Activated naive CD8-positive, alpha-beta T cell (primary cell): ENCODE results near the gene IMPDH2.
A peak's percentile ranks its signal among the peaks of the same experiment; 100 is the strongest.

Experiments used
- H3K27ac Mint-ChIP-seq: one replicate; pipeline ENCODE4 v1.8.0; 2021; ENCODE audit warnings: mixed read lengths
- H3K27me3 Mint-ChIP-seq: one replicate; pipeline ENCODE4 v1.8.0; 2021; ENCODE audit warnings: mixed read lengths
- H3K36me3 Mint-ChIP-seq: one replicate; pipeline ENCODE4 v1.8.0; 2021; ENCODE audit warnings: mixed read lengths
- H3K4me1 Mint-ChIP-seq: one replicate; pipeline ENCODE4 v1.8.0; 2021; ENCODE audit warnings: low read depth, mixed read lengths
- H3K4me3 Mint-ChIP-seq: one replicate; pipeline ENCODE4 v1.8.0; 2021; ENCODE audit warnings: mild to moderate bottlenecking, mixed read lengths
- H3K9me3 Mint-ChIP-seq: one replicate; pipeline ENCODE4 v1.8.0; 2021; ENCODE audit warnings: low read depth, mixed read lengths

The IMPDH2 gene

DNA sequence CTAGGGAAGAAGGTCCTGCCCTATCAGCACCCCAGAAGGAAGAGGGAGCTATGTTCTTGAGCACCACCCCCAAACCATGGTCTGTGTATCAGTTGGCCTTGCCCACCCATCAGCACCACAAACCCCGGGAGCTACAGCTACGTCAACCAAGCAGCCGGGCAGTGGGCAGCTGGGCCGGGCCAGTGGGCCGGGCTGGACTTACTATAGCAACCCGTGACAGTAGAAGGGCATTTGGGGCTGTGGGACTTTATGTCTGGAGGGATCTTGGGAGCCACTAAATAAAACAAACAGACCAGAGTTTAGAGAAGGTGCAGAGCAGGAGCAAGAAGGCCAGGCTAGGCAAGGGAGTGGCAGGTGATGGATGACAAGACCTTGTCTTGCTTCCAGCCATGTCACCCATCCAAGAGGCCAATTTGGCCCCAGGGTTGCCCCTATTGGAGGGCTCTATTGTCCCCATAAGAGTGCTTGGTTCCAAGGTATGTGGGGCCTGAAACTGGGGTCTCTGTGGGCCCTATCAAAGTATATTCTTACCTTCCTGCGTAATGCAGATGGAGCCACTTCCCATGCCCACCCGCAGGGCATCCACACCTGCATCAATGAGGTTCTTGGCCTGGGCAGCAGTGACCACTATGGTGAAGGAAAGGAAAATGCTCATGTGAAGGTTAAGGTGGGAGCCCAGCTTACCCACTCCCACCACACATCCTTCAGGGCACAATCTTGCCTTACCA, 3.2 kb downstream of the IMPDH2 start:
- Mint-ChIP-seq H3K36me3 (peaks cover 15% of the 10 kb centered on the region), H3K4me3 (peak overlapping the region; percentile 84), H3K27me3 (no peaks in the 10 kb centered on the region), H3K9me3 (no peaks in the 10 kb centered on the region), H3K27ac (peak overlapping the region; percentile 84), H3K4me1 (peaks cover 53% of the 10 kb centered on the region)

DNA sequence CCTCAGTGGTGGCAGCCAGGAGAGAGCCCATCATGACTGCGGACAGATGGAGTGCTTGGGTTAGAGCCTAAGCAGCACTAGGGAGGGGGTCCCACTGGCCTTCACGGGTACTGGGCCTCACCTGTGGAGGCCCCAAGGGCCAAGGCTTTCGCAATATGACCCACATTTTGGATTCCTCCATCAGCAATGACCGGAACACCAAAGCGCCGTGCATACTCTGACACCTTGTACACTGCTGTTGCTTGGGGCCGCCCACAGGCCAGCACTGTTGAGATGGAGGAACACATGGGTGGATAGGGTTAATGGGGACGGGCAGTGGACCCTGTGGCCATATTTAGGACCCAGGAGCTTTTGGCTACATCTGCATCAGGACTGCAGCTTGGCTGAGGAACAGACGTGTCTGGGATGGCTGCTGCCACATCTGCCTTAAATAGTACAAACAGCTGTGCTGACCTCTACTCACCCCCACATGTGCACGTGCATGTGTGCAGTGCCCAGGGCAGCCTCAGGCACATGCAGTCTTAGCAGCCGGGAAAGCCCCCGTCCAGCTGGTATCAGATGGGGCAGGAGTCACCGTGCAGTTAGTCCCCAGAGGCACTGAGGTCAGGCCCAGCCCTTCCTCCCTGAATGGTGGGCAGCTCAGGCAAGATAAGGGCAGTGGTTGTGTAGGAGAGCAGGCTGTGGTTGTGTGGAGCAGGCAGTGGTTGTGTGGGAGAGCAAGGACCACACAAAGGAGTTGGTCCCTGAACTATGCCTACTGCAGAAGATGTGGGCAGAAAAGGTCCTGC, 4.0 kb downstream of the IMPDH2 start:
- H3K27me3 Mint-ChIP-seq, result no peaks in the 10 kb centered on the region
- H3K9me3 Mint-ChIP-seq, result no peaks in the 10 kb centered on the region
- peaks cover 54% of the 10 kb centered on the region for H3K4me1 Mint-ChIP-seq
- peak overlapping the region; percentile 68 for H3K27ac Mint-ChIP-seq
- H3K36me3 Mint-ChIP-seq, result peaks cover 15% of the 10 kb centered on the region
- H3K4me3 Mint-ChIP-seq, result peak overlapping the region; percentile 35

DNA sequence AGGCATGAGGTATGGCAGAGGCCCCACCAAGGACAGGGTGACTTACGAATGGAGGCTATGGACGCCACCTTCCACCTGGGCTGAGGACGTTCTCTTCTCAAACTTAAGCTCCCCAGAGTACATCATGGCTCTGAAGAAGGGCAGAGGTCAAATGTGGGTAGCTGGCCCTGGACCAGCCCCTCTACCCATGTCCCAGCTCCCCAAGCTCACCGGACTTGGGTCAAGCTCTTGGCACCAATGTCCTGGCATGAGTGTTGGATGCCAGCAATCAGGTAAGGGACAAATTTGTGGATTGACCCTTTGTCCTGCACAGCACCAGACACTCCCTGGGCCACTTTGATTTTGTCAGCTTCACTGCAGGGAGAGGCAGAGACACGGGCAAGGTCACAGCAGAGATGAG, 4.7 kb downstream of the IMPDH2 start:
- Mint-ChIP-seq H3K4me3 (peak overlapping the region; percentile 92), H3K9me3 (no peaks in the 10 kb centered on the region), H3K27ac (peak overlapping the region; percentile 50), H3K27me3 (no peaks in the 10 kb centered on the region), H3K36me3 (peaks cover 15% of the 10 kb centered on the region), H3K4me1 (peaks cover 55% of the 10 kb centered on the region)

DNA sequence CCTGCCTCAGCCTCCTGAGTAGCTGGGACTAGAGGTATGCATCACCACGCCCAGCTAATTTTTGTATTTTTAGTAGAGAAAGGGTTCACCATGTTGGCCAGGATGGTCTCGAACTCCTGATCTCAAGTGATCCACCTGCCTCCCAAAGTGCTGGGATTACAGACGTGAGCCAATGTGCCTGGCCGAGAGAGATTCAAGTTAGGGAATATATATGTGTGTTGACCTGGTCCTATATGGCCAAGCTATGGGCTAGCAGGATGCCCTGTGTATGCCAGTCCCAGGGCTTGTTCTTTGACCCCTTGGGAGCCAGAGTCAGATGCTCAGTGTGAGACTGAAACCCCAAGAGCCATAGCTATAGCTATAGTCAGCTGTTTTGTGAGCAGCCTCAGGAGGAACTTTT, 5.4 kb downstream of the IMPDH2 start:
- Mint-ChIP-seq H3K27me3 (no peaks in the 10 kb centered on the region), H3K4me1 (peaks cover 53% of the 10 kb centered on the region), H3K9me3 (no peaks in the 10 kb centered on the region), H3K27ac (peak overlapping the region; percentile 50), H3K4me3 (peak overlapping the region; percentile 92), H3K36me3 (peaks cover 15% of the 10 kb centered on the region)

DNA sequence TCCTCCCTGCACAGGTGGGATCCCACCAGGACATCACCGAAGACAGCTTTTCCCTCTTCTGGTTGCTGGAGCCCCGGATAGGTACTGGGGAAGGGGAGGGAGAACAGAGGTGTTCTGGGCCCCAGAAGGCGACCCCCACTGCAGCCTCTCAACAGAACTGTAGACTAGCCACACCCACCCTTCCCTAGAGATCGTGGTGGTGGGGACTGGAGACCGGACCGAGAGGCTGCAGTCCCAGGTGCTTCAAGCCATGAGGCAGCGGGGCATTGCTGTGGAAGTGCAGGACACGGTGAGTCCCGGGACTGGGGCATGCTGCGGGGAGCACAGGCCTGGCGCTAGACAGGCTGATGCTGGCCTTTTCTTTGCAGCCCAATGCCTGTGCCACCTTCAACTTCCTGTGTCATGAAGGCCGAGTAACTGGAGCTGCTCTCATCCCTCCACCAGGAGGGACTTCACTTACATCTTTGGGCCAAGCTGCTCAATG, 6.5 kb downstream of the IMPDH2 start:
- Mint-ChIP-seq H3K27ac (peak overlapping the region; percentile 96), H3K27me3 (no peaks in the 10 kb centered on the region), H3K9me3 (no peaks in the 10 kb centered on the region), H3K4me3 (peak overlapping the region; percentile 92), H3K4me1 (peaks cover 46% of the 10 kb centered on the region), H3K36me3 (peaks cover 9% of the 10 kb centered on the region)

DNA sequence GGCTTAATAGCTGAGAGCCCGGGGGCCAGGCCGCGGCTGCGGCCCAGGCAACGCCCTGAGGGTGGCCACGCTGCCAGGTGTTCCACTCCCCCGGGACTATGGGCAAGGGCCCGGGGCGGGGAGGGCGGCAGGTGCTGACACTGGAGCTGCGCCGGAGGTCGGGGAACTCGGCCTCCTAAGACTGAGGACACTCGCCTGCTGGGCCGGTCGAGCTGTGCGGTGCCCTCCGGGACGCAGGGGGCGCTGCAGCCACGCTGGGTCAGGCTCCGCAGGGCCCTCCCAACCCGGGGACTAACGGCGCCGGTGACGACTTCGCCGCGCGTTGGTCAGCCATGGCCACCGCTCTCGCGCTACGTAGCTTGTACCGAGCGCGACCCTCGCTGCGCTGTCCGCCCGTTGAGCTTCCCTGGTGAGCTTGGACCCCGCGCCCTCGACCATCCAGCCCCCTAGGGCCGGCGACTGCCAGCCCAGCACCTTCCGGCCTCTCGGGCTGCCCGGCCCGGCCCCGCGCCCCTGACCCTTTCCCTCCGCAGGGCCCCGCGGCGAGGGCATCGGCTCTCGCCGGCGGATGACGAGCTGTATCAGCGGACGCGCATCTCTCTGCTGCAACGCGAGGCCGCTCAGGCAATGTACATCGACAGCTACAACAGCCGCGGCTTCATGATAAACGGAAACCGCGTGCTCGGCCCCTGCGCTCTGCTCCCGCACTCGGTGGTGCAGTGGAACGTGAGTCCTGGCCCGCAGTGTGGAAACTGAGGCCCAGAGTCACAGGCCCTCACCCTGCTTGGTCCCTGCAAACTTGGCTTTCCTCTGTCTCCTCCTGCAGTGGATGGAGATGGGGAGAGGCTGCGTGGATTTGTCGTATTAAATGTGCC, 7.1 kb downstream of the IMPDH2 start, which contains the start of gene NDUFAF3:
TSS of gene NDUFAF3 (plus strand) at position 309 of the 875 bp plus-strand sequence. CDS start at position 333, 24 bp downstream.
- peak within 1 kb of the TSS; percentile 98 for H3K4me3 Mint-ChIP-seq
- no peaks in the 10 kb centered on the region for H3K9me3 Mint-ChIP-seq
- no peaks in the 10 kb centered on the region for H3K27me3 Mint-ChIP-seq
- peaks cover 47% of the 10 kb centered on the region for H3K4me1 Mint-ChIP-seq
- peaks cover 6% of the 10 kb centered on the region for H3K36me3 Mint-ChIP-seq
- H3K27ac Mint-ChIP-seq, result peak within 1 kb of the TSS; percentile 96

DNA sequence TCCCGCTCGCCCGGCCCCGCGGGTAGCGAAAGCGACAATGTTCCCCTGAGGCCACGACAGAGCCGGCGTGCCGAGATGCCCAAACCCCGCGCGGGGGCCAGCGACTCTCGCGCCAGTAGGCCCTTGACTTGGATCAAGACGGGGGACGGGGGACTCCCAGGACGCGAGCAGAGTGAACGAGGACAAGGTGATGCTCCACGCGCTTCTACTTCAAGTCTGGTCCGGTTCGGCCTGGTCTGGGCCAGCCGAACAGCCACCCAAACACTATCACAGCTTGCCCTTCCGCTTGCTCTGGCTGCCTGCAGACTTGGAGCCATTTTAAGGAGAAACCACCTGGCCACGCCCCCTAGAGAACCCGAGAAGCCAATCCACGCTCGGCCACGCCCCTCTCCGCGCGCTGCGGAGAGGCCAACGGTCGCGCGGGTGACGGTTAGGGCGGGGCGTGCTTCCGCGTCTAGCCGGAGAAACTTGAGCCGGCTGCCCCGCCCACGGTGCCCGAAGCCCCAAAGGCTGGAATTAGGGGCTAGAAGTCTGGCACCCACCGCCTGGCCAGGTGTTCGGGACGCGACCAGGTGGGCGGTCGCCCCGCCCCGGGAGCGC, 7.9 kb downstream of the IMPDH2 start:
- H3K27ac Mint-ChIP-seq, result peak overlapping the region; percentile 95
- H3K4me1 Mint-ChIP-seq, result peaks cover 42% of the 10 kb centered on the region

DNA sequence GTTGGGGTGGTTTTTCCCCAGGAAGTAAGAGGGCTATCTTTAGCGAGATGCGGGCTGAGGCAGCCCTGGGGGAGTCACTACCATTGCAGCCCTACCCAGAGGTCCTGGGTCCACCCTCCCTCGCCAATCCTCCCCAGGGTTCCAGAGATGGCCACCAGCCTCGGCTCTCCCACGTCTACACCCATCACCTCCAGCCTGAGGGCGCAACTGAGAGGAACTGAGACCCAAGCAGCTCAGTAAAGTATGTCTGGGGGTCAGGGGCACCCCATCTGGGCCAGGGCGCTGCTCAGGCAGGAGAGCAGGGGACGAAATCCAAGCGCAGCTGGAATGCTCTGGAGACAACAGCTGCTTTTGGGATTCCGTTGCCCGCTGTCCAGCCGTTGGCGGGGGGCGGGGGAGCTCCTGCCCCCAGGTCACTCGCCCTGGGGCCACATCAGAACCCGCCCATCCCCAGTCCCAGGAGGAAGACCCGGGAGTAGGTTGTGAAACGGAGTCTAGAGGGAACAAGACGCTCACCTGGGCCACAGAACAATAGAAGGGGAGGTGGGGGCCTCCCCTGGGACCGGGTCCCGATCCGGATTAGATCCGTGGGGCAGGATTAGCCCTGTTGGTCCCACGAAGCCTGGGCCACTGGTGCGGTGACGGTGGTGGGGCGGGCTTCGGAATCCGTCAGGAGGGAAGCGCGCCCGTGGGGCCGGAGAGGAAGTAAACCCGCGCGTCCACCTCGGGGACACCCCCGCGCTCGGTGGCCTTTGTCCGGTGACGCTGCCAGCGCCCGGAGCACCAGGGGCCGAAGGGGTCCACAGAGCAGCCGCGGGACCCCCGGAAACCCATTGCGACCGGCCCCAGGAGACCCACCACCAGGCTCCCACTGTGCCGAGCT, 8.6 kb downstream of the IMPDH2 start:
- Mint-ChIP-seq H3K27ac (peak overlapping the region; percentile 68), H3K36me3 (peaks cover 2% of the 10 kb centered on the region), H3K9me3 (no peaks in the 10 kb centered on the region), H3K27me3 (no peaks in the 10 kb centered on the region), H3K4me1 (peaks cover 36% of the 10 kb centered on the region), H3K4me3 (peak overlapping the region; percentile 98)

More for the DNA sequence above, 7.9 kb downstream of the IMPDH2 start:
- peak overlapping the region; percentile 98 for H3K4me3 Mint-ChIP-seq
- peaks cover 2% of the 10 kb centered on the region for H3K36me3 Mint-ChIP-seq
- no peaks in the 10 kb centered on the region for H3K9me3 Mint-ChIP-seq
- H3K27me3 Mint-ChIP-seq, result no peaks in the 10 kb centered on the region

DNA sequence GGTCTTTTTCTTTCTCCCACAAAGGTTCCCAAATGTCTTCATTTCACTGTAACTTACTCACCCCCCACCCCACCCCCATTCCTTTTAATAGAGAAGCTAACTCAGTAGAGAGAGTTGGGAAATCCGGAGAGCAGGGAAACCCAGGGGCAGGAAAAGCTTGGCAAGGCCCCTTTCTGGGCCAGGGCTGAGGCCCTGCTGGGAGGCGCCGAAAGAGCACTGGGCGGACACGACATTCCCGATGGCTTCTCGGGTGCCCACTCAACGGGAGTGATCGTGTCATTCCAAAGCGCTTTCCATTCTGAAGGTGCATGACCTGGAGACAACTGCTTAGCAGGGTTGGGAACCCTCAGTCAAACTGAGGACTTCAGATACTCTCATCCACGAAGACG, 9.3 kb downstream of the IMPDH2 start:
- Mint-ChIP-seq H3K4me1 (peaks cover 33% of the 10 kb centered on the region), H3K27ac (peak overlapping the region; percentile 68), H3K36me3 (peaks cover 2% of the 10 kb centered on the region), H3K9me3 (no peaks in the 10 kb centered on the region), H3K27me3 (no peaks in the 10 kb centered on the region), H3K4me3 (peak overlapping the region; percentile 98)

DNA sequence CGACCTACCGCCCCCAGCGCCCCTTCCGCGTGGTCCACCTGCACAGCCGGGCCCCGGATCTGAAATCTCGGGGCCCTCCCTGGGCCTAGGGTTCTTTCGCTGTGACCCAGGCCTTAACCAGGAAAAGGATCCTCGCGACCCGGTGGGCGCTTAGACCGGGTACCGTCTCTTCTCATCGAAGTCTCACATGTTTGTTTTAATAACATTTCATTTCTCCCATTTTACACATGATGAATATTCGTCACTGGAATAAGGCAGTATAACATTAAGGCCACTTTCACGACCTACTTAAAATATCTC, 10.5 kb downstream of the IMPDH2 start:
- Mint-ChIP-seq H3K9me3 (no peaks in the 10 kb centered on the region), H3K27me3 (no peaks in the 10 kb centered on the region), H3K4me3 (peak overlapping the region; percentile 98), H3K36me3 (peaks cover 2% of the 10 kb centered on the region), H3K4me1 (peaks cover 27% of the 10 kb centered on the region), H3K27ac (peak overlapping the region; percentile 85)

DNA sequence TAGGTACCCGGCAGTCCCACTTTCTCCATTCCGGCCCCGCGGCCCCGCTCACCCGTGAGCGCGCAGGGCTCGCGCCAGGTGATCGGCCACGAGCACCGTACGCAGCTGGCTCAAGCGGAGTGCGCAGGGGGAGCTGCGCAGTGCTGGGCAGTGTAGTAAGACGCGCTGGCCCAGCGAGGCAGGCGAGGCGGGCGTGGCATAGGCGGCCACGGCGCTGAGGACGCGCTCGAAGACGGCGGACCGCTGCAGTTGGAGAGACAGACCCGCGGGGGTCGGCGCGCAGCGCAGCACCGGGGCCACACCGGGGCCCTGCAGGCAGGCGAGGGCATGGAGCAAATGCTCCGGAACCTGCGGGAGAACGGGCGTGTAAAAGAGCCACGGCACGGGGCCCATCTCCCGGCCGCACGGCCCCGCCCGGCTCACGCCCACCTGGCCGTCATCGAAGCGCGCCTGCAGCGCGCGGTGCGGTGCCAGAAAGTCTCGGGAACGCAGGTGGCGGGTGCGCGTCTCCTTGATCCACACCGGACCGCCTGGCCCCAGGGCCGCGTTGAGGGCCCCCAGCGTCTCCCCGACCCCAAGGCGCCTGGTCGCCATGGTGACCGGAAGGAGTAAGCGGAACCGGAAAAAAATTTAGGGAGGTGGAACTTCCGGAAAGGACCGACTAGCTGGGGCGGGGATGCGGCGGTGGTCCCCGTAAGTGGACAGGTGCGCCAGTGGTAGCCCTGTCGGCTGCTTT, 11.1 kb downstream of the IMPDH2 start, which contains the start of gene DALRD3:
TSS of gene DALRD3 (minus strand) at position 610 of the 736 bp plus-strand sequence. CDS start at position 594, 16 bp downstream.
- H3K4me1 Mint-ChIP-seq, result peaks cover 23% of the 10 kb centered on the region
- peak within 1 kb of the TSS; percentile 98 for H3K4me3 Mint-ChIP-seq
- H3K9me3 Mint-ChIP-seq, result no peaks in the 10 kb centered on the region
- no peaks in the 10 kb centered on the region for H3K27me3 Mint-ChIP-seq
- H3K27ac Mint-ChIP-seq, result peak within 1 kb of the TSS; percentile 85
- H3K36me3 Mint-ChIP-seq, result peaks cover 2% of the 10 kb centered on the region

DNA sequence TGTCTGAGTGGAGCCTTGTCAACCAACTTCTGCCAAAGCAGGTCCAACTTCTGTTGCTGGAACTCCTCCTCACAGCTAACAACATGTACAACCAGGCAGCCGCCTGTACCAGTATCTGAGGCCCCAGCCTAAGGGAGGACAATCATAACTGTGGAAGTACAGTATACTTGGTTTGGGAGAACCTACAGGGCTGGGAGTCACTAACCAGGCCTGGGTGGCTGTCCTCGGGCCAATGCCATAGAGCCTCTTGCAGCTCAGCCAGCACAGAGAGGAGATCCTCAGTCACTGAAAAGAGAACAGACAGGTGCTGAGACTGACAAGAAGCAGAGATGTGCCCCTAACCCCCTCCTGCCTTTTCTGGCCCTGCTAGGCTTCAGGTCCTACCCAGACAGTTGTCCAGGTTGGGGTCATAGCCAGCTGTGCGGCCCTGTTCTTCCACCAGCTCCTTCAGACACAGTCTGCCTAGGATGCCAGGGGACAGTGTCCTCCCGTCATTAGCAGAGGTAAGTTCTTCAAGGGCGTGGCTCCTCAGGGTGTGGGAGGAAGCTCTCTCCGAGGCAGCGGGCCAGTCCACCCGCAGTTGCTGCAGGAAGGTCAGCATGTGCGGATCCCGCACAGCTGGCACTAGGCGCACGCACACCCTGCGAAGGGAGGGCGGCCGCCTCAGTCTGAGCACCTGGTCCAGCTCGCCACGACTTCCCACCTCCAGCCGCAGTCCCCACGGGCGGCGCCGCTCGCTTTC, 11.8 kb downstream of the IMPDH2 start:
- Mint-ChIP-seq H3K27me3 (no peaks in the 10 kb centered on the region), H3K9me3 (no peaks in the 10 kb centered on the region), H3K4me3 (peak overlapping the region; percentile 98), H3K27ac (no peak overlapping the region), H3K36me3 (no peaks in the 10 kb centered on the region), H3K4me1 (peaks cover 20% of the 10 kb centered on the region)
